ENCODE results near the gene MB21D2.
"Not testable (repeated sequence)": the region's sequence is repeated elsewhere in the genome, so short reads cannot be mapped to it uniquely, and the experiment has no call there.

MB21D2 gene

GRCh38 chr3:192858849-192859585, 58.6 kb downstream of the MB21D2 start:
- DNase-seq, result no peak

DNA sequence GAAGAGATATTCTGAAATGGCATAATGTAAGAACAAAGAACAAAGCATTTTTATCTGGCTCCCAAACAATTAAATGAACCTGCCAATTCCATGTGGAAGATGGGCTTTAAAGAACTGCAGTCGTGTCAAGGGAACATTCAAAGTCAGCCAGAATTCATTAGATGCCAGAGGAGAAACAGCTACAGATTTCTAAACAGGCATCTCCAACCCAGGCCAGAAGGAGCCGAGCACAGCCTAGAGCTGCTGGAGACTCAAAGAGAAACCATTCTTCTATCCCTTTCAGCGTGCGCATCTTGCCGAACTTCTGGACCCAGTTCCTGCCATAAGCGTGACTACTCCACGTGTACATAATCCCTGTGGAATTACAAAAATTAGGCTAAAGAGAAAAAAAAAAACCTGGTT, 60.4 kb downstream of the MB21D2 start:
- DNase-seq, result no peak

DNA sequence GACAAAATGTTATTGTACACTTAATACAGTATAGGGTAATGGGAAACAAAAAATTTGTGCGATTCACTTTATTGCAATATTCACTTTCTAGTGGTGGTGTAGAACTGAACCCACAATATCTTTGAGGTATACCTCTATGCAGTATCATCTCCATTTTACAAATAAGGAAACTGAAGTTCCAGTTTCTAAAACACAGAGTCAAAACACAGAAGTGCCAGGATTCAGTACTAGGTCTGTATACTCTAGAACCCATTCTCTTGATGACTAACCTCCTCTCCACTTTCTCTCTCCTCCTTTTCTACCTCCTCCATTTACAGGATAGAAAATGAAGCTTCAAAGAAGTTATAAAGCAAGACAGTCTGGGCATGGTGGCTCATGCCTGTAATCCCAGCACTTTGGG, 62.2 kb downstream of the MB21D2 start:
- no peak for DNase-seq

DNA sequence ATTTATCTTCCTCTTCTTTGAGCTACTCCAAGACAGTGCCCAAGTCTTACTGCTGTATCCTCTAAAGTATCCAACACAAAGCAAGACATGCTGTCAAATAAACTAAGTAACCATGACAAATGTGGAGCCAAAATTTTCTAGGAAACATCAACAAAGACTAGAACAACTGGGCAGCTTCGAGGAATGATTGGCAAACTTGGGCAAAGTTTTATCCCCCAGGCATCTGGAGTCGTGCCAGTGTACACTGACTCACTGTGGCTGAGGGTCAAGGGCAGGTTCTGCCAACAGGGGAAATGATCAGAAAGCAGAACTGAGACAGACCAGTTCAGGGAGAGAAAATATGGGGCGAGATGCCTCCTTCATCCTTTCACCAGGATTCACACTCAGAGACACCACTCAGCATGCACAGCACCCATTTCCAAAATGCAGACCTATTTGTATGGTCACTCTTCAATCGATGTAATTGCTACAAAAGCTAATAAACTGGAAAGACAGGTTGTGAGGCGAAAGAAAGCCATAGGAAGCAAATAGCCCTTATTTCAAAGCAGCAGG, 65.8 kb downstream of the MB21D2 start:
- peak; percentile 39 for DNase-seq

- no peak for DNase-seq
Measured at GRCh38 chr3:192850451-192850981, 67.1 kb downstream of the MB21D2 start.

GRCh38 chr3:192849821-192850220, 67.8 kb downstream of the MB21D2 start:
- DNase-seq, result not testable (repeated sequence)

DNA sequence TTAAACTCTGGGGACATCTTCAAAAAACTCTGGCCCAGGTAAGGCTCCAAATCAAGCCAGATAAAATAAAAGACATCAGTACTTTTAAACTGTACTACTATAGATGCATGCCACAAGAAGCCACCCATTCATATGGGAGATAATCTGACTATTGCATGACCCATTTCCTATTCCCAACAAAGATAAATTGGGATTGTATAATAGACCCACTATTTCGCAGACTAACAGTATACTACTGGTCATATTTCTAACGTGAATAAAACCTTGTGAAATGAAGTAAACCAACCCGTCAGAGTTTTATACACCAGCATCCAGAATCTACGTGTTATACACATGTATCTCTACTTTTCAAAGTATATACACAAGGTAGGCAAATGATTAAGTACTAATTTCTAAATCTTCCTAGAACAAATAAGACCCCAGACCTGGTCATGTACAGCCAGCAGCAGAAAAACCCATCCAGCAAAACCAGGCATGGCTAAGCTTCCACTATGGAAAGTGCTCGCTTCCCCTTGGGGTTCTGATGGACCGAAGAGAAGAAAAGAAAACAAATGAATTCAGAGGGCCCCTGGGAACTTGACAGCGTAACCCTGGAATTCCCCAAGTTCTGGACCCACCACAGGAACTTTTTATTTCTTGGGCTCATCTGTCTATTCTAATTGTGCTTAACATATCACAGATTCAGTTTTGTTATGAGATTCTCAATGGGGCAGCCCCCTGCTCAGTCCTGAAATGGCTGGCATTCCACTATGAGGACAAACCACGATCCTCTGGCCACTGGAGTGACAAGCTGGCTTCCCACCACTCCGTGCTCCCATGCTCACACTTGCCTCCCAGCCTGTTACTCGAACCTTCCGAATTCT, 69.1 kb downstream of the MB21D2 start:
- no peak for DNase-seq

GRCh38 chr3:192847941-192848340, 69.7 kb downstream of the MB21D2 start:
- DNase-seq, result no peak

DNA sequence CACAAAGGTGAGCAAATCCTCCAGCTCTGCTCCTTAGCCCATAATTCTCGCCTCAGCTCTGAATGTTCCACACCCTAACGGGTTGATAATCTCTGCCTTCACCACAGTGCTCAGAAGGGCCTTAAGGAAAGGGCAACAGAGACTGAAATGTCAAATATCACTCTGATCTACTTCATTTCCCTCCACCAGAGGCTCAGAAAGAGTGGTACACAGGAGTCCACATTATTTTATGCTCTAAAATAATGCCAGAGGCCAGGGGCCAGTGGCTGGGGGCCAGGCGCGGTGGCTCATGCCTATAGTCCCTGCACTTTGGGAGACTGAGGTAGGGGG, 72.2 kb downstream of the MB21D2 start:
- DNase-seq, result no peak

GRCh38 chr3:192844836-192845525, 72.7 kb downstream of the MB21D2 start:
- no peak for DNase-seq

DNA sequence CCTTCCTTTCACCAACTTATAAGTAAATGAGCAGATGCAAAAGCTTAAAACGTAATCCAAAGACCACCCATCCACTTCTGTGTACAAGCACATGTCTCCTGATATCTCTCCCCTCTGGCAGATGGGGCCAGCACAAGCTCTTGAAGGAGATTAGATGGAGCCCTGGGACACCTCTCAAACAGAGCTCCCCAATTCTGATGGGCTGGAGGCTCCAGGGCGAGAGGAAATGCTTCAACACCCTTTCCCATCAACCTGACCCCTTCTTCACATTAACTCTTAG, 73.2 kb downstream of the MB21D2 start:
- DNase-seq, result no peak

GRCh38 chr3:192843723-192844485, 73.8 kb downstream of the MB21D2 start:
- no peak for DNase-seq

DNA sequence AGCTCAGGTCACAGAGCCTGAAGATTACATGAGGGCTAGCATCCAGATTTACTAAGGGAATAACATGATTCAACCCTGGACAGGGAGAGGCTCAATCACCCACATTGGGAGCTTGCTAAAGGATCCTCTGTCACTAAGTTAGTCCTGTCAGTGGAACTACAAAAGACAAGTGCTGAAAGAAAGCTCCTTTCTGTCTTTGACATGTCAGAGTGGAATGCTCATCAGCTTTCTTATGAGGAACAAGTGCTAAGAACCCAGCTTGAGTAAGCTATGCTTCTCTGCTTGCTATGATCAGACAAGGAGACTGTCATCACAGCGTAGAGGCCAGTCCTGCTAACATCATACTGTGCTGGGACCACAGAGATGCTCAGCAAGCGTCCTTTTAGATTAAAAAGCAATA, 74.5 kb downstream of the MB21D2 start:
- DNase-seq, result no peak

DNA sequence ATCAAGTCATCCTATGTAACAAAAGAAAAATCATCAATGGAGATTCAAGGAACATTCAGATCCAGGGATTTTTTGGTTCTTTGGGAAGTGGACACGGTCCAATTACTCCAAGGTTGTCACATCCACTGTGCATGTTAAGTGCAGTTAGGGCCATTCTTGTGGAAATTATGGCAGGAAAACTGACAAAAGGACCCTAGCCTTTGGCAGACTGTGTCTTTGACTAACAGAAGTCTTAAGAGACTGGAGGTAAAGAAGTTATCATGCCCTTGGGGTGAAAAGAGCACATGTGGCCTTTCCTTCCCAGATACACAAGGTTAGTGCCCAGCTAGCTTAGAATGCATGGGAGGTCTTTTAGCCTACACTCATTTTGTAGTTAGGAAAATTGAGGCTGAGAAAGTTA, 74.9 kb downstream of the MB21D2 start:
- no peak for DNase-seq

- DNase-seq, result no peak
Measured at GRCh38 chr3:192842138-192842537, 75.5 kb downstream of the MB21D2 start.

- DNase-seq, result no peak
Measured at GRCh38 chr3:192841428-192841827, 76.2 kb downstream of the MB21D2 start.

GRCh38 chr3:192840143-192840836, 77.4 kb downstream of the MB21D2 start:
- no peak for DNase-seq

DNA sequence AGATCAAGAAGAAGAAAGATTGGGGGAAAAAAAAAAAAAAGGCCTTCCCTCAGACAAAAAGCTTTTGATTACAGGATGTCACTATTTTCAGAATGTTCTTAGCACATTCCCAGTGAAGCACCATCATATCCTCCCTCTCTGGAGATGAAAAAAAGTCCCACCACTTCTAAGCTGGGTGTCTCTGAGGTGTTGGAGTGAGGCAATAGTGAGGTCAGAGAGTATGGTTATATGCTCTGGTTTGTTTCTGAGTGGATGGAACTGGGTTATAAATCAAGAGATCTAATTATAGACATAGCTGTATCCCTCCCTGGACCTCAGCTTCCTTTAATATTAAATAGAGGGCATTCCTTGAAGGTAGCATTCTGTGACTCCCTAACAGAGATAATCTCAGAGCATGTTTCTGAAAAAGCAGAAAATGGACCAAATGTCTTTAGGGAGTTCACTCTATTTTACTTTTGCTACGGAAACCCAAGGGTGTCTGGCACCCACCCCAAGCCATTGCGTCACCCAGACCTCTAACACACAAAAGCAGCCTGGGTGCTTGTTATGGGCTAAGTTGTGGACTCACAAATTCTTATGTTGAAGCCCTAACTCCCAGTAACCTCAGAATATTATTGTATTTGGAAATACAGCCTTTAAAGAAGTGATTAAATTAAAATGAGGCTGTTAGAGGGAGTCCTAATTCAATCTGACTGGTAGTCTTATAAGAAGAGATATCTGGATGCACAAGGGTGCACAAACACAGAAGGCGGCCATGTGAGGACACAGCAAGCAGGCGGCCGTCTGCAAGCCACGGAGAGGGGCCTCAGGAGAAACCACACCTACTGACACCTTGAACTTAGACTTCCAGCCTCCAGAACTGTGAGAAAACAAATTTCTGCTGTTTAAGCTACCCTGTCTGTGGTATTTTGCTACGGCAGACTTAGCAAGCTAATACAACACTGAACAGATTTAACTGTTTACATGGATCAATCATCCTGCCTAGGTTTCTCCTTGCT, 81.5 kb downstream of the MB21D2 start:
- no peak for DNase-seq

DNA sequence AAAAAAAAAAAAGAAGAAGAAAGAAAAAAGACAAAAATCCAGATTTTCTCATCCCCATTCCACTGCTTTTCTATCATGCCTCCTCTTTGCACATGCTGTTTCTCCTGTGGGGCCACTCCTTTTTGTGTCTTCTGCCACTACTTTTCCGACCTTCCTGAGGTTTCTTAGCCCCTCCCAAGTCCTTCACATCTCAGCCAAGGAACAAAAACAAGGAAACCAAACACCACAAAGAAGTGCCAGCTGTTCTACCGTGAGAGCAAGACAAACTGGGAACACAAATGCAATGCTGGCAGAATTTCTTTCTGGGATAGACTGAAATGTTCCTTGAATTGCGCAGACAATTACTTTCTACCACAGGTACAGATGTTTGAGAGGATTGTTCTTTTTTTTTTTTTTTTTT, 83.2 kb downstream of the MB21D2 start:
- DNase-seq, result no peak

- no peak for DNase-seq
Measured at GRCh38 chr3:192833177-192833890, 84.3 kb downstream of the MB21D2 start.
